Mesangial cell (primary cell): ENCODE results near the gene RAMACL. TPM values are rescaled to one million over a fixed set of nuclear protein-coding genes. Genes with fewer than 3 reads are reported as not detected.

Experiments
- total RNA-seq: library from RNA; depleted of rRNA; stranded (reverse); fragments of >200 nt; gene quantifications from 2 replicates; pipeline ENCODE4 v1.2.3, GENCODE V29; 2015

RAMACL gene
- total RNA-seq: 0.49 and 0.51 TPM in 2 replicates

DNA sequence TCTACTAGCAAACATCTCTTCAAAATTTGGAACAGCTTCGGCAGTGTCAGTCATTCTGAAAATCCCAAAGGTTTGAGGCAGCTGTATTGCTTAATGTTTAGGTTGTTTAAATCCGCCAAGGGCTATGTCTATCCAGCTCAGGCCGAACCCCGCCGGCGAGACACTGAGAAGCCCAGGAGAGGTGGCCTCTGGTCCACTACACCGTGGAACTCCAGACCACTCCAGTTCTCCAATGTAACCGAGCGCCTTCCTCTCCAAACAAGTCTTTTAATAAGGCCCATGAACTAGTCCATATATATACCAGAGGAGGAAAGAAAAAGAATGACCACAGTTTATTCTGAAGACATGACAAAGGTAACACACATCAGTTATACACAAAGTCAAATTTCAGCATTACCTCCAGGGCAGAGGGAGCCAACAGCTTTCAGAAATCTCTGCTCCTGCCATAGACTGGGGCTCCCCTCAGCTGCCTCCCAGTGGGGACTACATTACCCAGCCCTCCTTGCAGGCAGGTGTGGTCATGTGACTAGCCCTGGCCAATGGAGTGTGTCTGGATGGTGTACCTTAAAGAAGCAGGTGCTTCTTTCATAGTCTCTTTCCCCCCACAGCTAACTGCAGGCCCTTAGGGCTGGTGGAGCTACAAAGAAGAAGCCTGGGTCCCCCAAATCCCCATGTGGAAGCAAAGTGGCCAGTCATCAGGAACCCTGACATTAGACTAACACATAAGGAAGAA is at the start of gene RAMACL:
Gene RAMACL (minus strand): TSS at position 255 of the 733 bp plus-strand sequence. CDS start 201 bp downstream, at position 54.

DNA sequence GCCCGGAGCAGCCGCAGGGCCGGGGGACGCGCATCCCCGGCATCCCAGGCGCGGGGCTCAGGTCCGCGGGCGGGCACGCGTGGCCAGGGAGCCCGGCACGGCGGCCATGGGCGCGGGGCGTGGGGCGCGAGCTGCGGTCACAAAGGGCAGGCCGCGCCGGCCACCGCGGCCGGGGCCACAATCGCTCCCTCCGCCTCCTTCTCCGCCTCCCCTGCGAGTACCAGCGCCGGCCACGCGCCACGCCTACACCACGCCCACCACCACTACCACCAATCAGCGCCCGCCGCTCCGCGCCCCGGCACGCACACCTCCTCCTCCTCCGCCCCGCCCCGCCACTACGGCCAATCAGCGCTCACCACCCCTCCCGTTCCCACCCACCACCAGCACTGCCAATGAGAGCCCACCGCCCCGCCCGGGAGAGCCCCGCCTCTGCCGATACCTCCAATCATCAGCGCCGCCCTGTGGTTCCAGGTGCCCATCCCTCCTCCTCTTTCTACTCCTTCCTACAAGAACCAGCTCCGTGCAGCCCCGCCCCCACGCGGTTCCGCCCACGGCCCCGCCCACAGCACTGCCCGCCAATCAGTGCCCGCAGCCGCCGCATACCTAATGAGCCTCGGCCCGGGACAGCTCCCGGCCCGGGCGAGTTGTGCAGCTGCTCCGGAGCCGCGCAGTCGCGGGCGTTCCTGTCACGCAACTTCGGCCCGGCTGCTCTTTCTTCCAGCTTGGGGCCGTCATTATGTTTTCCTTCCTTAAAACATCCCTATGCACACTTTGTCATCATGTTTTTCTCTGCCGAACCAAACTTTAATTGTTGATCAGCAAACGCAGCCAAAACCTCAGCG is 40.8 kb upstream of the RAMACL start, which contains the start of gene RPS6KA2:
Gene RPS6KA2 (minus strand): TSS at position 219 of the 842 bp plus-strand sequence. CDS start 232 bp downstream, outside the sequence.

Other genes starting within 250 kb of the RAMACL start
- 37.8 and 50.7 TPM in 2 replicates for gene SFT2D1, start 244.1 kb downstream of the RAMACL start, total RNA-seq
- gene MPC1, start 203.7 kb downstream of the RAMACL start, total RNA-seq: 19.1 and 21.7 TPM in 2 replicates
- gene RPS6KA2, start 40.6 kb upstream of the RAMACL start, total RNA-seq: 19.6 and 57.4 TPM in 2 replicates